ENCODE results near the gene DOP1A. TPM values are rescaled to one million over a fixed set of nuclear protein-coding genes. Genes with fewer than 3 reads are reported as not detected.

Gene DOP1A
- total RNA-seq, 1 experiment from 2014 or later, result 16.1 TPM

Other genes with a start within 250 kb of the DOP1A start
- 10.9 and 11.7 TPM in 2 replicates for gene UBE3D, start 1.8 kb upstream of the DOP1A start, total RNA-seq (2022)
- 96.4 and 97.0 TPM in 2 replicates for gene PGM3, start 125.6 kb downstream of the DOP1A start, total RNA-seq (2022)
- 3.5 and 3.6 TPM in 2 replicates for gene RWDD2A, start 125.7 kb downstream of the DOP1A start, total RNA-seq (2022)

Data from Caco-2 (cell line).